ENCODE data around the gene ZFPM1.

Gene ZFPM1

GRCh38 chr16:88433632-88434352, 19.3 kb upstream of the ZFPM1 start:
- DNase-seq (ENCODE audit: low read depth in 2 of 2): no peak

DNA sequence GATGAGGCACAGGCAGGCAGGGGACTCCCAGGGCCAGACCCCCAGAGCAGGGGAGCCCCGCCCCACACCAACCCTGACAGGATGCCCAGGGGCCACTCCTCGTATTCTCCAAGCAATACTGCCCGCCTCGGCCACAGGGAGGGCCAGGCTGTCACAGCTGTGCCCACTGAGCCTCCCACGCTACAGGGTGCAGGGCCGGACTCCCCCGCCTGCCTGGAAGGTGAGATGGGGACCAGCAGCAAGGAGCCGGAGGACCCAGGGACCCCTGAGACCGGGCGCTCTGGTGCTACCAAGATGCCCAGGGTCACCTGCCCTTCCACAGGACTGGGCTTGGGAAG, 18.8 kb upstream of the ZFPM1 start:
- DNase-seq (ENCODE audit: low read depth in 2 of 2): no peak

- DNase-seq (ENCODE audit: low read depth in 2 of 2): no peak
Measured at GRCh38 chr16:88434746-88435145, 18.3 kb upstream of the ZFPM1 start.

- DNase-seq (ENCODE audit: low read depth in 2 of 2): no peak
Measured at GRCh38 chr16:88435437-88436355, 17.4 kb upstream of the ZFPM1 start.

DNA sequence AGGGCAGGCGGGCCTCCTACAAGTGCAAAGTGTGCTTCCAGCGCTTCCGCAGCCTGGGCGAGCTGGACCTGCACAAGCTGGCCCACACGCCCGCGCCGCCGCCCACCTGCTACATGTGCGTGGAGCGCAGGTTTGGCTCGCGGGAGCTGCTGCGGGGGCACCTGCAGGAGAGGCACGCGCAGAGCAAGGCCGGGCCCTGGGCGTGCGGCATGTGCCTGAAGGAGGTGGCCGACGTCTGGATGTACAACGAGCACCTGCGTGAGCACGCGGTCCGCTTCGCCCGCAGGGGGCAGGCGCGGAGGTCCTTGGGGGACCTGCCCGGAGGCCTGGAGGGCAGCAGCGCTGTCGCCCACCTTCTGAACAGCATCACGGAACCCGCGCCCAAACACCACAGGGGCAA, 16.3 kb upstream of the ZFPM1 start:
- DNase-seq (ENCODE audit: low read depth in 2 of 2): no peak

GRCh38 chr16:88437367-88437964, 15.6 kb upstream of the ZFPM1 start:
- DNase-seq (ENCODE audit: low read depth in 2 of 2): peak; percentile 29 to 47

DNA sequence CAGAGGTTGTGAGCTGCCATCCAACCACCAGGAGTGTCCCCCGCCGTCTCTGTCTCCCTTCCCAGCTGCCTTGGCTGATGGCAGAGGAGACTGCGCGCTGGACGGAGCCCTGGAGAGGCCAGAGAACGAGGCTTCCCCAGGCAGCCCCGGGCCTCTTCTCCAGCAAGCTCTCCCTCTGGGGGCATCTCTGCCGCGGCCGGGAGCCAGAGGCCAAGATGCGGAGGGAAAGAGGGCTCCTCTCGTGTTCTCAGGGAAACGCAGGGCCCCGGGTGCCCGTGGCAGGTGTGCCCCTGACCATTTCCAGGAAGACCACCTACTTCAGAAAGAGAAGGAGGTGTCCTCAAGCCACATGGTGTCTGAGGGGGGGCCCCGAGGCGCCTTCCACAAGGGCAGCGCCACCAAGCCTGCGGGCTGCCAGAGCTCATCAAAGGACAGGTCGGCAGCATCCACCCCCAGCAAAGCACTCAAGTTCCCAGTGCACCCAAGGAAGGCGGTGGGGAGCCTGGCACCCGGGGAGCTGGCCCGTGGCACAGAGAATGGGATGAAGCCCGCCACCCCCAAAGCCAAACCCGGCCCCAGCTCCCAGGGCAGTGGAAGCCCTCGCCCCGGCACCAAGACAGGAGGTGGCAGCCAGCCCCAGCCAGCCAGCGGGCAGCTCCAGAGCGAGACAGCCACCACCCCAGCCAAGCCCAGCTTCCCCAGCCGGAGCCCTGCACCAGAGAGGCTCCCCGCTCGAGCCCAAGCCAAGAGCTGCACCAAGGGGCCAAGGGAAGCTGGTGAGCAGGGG, 14.8 kb upstream of the ZFPM1 start:
- DNase-seq (ENCODE audit: low read depth in 2 of 2): no peak

- no peak for DNase-seq (ENCODE audit: low read depth in 2 of 2)
Measured at GRCh38 chr16:88439016-88439415, 14.1 kb upstream of the ZFPM1 start.

GRCh38 chr16:88439706-88440105, 13.4 kb upstream of the ZFPM1 start:
- DNase-seq (ENCODE audit: low read depth in 2 of 2): no peak

DNA sequence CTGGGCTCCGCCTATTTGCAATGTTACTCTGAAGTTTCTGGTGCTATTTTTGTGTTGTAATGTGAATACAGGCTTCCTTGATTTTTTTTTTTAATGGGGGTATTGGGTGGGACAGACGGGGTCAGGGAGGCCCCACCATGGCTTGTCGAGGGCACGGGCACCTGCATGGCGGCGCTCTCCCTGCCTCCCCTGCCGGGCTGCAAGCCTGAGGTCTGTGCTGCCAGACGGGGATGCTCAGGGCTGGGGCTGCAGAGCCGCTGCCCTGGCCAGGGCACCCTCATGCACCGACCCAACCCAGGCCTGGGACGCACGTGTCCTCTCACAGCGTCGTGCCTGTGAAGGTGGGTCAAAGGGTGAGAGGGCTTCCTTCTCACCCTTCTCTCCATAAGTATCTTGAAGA, 13.0 kb upstream of the ZFPM1 start:
- DNase-seq (ENCODE audit: low read depth in 2 of 2): no peak

GRCh38 chr16:88440686-88441405, 12.2 kb upstream of the ZFPM1 start:
- no peak for DNase-seq (ENCODE audit: low read depth in 2 of 2)

DNA sequence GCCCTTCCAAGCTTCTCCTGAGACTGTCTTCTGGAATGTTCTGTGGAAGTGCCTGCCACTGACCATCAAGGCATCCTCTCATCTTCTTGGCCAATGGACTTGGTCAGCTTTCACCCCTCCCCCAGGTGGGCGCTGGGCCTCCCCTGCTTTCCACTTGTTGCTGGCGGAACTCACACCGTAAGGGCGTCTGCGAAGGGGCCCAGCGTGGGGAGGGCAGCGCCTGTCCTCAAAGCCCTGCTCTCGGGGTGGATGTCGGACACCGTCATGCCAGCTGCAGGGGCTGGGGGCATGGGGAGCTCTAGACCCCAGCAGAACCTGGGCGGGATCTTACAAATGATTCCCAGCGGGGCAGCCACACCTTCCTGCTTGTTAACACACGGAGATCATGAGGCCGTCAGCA, 11.6 kb upstream of the ZFPM1 start:
- DNase-seq (ENCODE audit: low read depth in 2 of 2): no peak

DNA sequence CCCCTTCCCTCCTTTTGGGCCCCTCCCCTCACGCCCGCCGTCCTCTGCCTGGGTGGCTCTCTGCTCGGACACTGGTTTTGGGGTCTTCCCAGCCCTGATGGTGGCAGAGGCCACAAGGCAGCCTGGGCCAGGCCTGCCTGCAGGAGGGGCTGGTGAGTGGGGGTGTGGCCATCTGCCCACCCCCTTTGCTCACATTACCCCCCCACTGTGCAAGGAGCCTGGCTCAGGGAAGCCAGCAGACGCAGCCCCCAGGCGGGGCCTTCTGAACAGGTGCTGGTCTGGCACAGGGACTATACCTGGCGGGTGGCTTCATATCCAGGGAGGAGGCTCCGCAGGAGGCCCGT, 10.7 kb upstream of the ZFPM1 start:
- no peak for DNase-seq (ENCODE audit: low read depth in 2 of 2)

GRCh38 chr16:88442727-88443576, 10.1 kb upstream of the ZFPM1 start:
- peak; percentile 50 to 58 for DNase-seq (ENCODE audit: low read depth in 2 of 2)

DNA sequence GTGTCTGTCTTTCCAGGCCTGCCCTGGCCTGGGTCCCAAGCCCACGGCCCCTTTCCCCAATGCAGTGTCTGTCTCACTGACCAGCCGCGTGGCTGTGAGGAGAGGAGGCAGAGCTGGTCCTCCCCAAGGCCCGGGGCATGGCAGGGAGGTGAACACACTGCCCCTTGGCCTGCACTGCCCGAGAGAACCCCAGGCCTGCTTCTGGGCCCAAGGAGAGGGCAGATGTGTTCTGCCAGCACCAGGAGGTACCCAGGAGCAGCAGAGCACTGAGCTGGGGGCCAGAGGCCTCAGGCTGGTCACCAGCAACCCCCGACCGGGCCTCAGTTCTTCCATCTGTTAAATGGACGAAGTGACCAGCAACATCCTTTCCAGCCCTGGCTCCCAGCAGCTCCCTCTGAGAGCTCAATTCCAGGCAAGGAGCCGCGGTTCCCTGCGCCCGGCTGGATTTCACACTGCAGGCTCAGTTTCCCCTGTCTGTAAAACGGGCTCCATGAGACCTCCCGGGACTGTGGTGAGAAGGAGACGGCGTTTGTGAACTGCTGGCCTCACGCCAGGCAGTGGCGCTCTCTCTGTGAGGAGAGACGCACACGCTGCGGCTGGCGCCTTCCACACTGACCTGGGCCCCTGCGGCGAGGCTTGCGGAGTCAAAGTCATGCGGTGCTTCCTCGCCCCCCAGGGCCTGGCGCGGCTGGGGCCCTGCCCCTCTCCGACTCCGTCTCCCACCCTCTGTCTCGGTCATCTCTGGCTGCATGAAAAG, 8.1 kb upstream of the ZFPM1 start:
- no peak for DNase-seq (ENCODE audit: low read depth in 2 of 2)

DNA sequence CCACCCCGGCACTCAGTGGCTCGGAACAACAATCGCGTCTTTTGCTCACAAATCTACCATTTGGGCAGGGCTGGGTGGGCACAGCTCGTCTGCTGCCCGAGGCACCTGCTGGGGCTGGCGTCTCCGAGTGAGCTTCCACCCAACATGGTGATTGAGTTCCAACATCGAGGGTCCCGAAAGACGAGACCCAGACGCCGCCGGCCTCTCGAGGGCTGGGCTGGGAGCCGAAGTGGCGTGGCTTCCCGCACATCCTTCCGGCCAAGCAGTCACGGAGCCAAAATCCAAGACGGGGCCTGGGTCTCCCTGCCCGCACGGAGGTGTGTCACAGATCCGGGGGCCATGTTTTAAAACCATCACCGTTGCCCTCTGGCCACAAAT, 7.5 kb upstream of the ZFPM1 start:
- DNase-seq (ENCODE audit: low read depth in 2 of 2): no peak

GRCh38 chr16:88446061-88446460, 7.0 kb upstream of the ZFPM1 start:
- DNase-seq (ENCODE audit: low read depth in 2 of 2): no peak

DNA sequence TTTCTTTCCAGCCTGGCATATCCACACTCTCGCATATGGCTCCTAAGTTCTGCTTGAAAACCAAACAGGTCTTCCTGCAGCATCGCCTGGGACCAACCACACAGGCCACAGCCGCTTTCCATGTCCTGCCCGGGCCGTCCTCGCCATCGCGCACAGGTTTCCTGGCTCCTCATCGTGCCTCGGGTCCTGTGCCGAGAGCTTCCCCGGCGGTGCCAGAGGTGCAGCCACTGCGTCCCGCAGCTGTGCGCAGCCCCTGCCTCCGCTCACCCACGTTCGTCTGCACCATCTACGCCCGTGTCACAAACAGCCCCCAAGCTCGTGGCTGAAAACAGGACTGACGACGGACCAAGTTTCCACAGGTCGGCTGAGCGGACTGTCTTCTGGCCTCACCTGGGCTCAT, 6.3 kb upstream of the ZFPM1 start:
- no peak for DNase-seq (ENCODE audit: low read depth in 2 of 2)

DNA sequence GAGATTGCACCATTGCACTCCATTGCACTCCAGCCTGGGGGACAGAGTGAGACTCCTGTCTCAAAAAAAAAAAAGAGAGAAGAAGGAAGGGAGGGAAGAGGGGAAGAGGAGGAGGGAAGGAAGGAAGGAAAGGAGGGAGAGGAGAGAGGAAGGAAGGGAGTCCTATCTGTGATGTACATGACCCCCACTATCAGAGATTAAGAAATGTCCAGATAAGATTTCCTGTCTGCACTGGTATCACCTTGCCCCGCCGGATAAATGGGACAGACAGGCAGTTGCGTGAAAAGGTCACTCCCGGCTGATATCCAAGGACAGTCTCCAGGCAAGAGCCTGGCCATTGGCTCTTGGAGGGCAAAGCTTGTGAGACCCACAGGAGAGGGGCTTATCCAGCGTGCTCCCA, 5.2 kb upstream of the ZFPM1 start:
- DNase-seq (ENCODE audit: low read depth in 2 of 2): no peak

All from activated CD8-positive, alpha-beta memory T cell treated with anti-CD3 and anti-CD28 coated beads for 4 hours (primary cell).